IgD-negative memory B cell (primary cell): ENCODE results near the gene HUS1. TPM values are rescaled to one million over a fixed set of nuclear protein-coding genes. Genes with fewer than 3 reads are reported as not detected.
"Not testable (repeated sequence)": the region's sequence is repeated elsewhere in the genome, so short reads cannot be mapped to it uniquely, and the experiment has no call there.

Experiments used
- H3K27ac Mint-ChIP-seq, 3 donors: one replicate each; pipeline ENCODE4 v1.8.0; 2020 to 2022; ENCODE audit warnings: mild to moderate bottlenecking in 3 of 3, mixed read lengths in 3 of 3, moderate library complexity in 1 of 3
- H3K27me3 Mint-ChIP-seq: one replicate; pipeline ENCODE4 v1.8.0; 2021; ENCODE audit warnings: mixed read lengths
- H3K36me3 Mint-ChIP-seq: one replicate; pipeline ENCODE4 v1.8.0; 2020; ENCODE audit warnings: mild to moderate bottlenecking, mixed read lengths
- H3K4me1 Mint-ChIP-seq, 3 donors: one replicate each; pipeline ENCODE4 v1.8.0; 2020 to 2022; ENCODE audit warnings: mixed read lengths in 3 of 3, mild to moderate bottlenecking in 1 of 3
- H3K4me3 Mint-ChIP-seq, 4 donors: one replicate each; pipeline ENCODE4 v1.8.0; 2020 to 2022; ENCODE audit warnings: mild to moderate bottlenecking in 4 of 4, mixed read lengths in 4 of 4, moderate library complexity in 3 of 4
- H3K9me3 Mint-ChIP-seq, 3 donors: one replicate each; pipeline ENCODE4 v1.8.0; 2020 to 2021; ENCODE audit warnings: mixed read lengths in 3 of 3, mild to moderate bottlenecking in 1 of 3
- polyA plus RNA-seq: library from polyadenylated mRNA; unstranded; fragments of 300-500 nt; fragmentation: Illumina TruSeq; gene quantifications from one replicate; pipeline ENCODE4 v1.2.3, GENCODE V29; 2021

HUS1 gene
- polyA plus RNA-seq, 1 donor from 2014 or later = 38.3 TPM

GRCh38 chr7:47991741-47992311 is 12.4 kb upstream of the HUS1 start:
- H3K4me1 Mint-ChIP-seq = peaks cover 8 to 13% (median 12%) of the 10 kb centered on the region in 3 donors
- H3K4me3 Mint-ChIP-seq = peak overlapping the region; percentile 95 to 97 (median 96)
- peak overlapping the region; percentile 71 to 97 (median 73) for H3K27ac Mint-ChIP-seq
- H3K27me3 Mint-ChIP-seq = no peaks in the 10 kb centered on the region
- no peaks in the 10 kb centered on the region for H3K36me3 Mint-ChIP-seq
- peaks cover 0 to 5% (median 2%) of the 10 kb centered on the region in 3 donors for H3K9me3 Mint-ChIP-seq

DNA sequence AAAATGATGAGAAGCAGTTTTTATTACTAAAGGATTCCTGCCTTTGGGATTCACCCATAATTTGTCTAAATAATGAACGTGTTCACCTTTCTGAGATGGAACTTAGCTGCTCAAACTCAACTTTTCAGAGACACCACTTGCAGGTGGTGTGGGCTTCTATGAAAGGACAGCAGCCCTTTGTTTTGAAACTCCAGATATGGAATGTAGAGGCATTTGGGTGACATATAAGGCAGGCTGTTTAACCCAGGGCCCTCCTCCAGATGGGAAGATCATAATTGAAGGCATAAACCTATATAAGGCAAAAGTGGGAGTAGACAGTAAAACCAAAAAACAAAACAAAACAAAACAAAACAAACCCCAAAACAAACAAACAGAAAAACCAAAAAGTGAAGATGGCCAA is 11.9 kb upstream of the HUS1 start:
- Mint-ChIP-seq H3K9me3 (peaks cover 0 to 5% (median 2%) of the 10 kb centered on the region in 3 donors), H3K27ac (peak overlapping the region in 2 of 3 donors; percentile 71 to 97), H3K4me3 (peak overlapping the region; percentile 95 to 97 (median 96)), H3K36me3 (no peaks in the 10 kb centered on the region), H3K4me1 (peaks cover 8 to 13% (median 12%) of the 10 kb centered on the region in 3 donors), H3K27me3 (no peaks in the 10 kb centered on the region)

GRCh38 chr7:47990592-47990991 is 11.2 kb upstream of the HUS1 start:
- peaks cover 0 to 5% (median 2%) of the 10 kb centered on the region in 3 donors for H3K9me3 Mint-ChIP-seq
- peaks cover 8 to 13% (median 12%) of the 10 kb centered on the region in 3 donors for H3K4me1 Mint-ChIP-seq
- H3K4me3 Mint-ChIP-seq = peak overlapping the region in 1 of 4 donors; percentile 59
- no peaks in the 10 kb centered on the region for H3K27me3 Mint-ChIP-seq
- no peaks in the 10 kb centered on the region for H3K36me3 Mint-ChIP-seq
- no peak overlapping the region for H3K27ac Mint-ChIP-seq

GRCh38 chr7:47989607-47990400 is 10.4 kb upstream of the HUS1 start:
- peak overlapping the region in 1 of 4 donors; percentile 59 for H3K4me3 Mint-ChIP-seq
- peaks cover 8 to 13% (median 12%) of the 10 kb centered on the region in 3 donors for H3K4me1 Mint-ChIP-seq
- H3K9me3 Mint-ChIP-seq, H3K27me3 Mint-ChIP-seq, H3K36me3 Mint-ChIP-seq, H3K27ac Mint-ChIP-seq: not testable (repeated sequence)

DNA sequence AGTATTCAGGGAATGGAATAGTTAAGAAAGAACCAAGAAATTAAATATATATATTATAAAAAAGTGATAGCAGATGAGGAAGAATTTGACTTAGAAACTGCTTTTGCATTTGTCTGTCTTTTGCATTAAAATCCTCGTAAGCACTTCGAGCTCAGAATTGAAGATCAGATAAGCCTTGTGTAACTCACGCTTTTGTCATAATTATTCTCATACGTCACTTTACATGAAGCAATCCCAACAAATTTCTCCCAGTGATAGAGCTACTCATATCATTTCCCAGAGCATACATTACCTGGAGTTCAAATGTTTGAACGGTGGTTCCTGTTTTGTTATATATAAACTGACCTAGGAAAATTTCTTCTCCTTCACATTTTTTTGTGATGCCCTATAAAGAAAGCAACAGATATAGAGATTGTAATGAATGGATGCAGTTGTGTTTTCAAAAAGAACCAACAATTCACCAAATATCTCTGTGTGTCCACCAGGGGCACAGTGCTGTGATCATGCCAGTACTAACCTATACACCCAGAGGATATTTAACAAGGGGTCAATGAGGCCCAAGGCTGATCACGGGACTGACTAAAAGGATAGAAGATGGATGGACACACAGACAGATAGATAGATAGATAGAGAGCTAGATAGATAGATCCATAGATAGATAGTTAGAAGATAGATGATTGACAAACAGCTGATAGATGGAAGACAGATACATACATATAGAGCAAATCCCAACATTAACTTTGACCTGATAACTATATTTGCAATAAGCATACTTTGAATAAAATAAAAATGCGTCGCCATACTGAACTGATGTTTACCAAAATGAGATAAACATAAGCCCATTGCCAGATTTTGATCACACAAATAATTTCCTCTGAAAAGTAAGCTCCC is 9.3 kb upstream of the HUS1 start:
- Mint-ChIP-seq H3K9me3 (no peaks in the 10 kb centered on the region), H3K36me3 (no peaks in the 10 kb centered on the region), H3K27ac (no peak overlapping the region), H3K27me3 (no peaks in the 10 kb centered on the region), H3K4me3 (no peak overlapping the region), H3K4me1 (peaks cover 8 to 13% (median 12%) of the 10 kb centered on the region in 3 donors)

DNA sequence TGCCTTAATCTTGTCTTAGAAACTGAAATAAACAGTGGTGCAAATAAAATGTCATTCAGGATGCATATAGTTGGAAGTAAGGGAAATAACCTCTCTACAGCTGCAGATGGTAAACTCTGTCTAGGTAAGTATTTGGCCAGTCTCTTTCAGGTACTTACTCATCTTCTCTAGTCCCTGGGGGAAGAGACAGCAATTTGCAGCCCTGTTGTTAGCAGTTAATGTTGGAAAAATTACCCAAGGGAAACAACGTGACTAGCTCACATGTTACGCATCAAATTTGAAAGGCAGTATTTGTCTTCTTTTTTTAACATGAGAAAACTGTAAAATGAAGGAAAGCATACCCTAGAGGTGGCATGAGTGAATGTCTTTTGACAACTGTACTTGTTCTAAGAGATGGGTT is 3.2 kb upstream of the HUS1 start:
- Mint-ChIP-seq H3K27me3 (no peaks in the 10 kb centered on the region), H3K36me3 (peaks cover 4% of the 10 kb centered on the region), H3K4me1 (peaks cover 6 to 11% (median 11%) of the 10 kb centered on the region in 3 donors), H3K9me3 (peaks cover 0 to 2% (median 0%) of the 10 kb centered on the region in 3 donors), H3K27ac (no peak overlapping the region), H3K4me3 (no peak overlapping the region)

- H3K36me3 Mint-ChIP-seq, H3K27ac Mint-ChIP-seq, H3K4me3 Mint-ChIP-seq, H3K27me3 Mint-ChIP-seq, H3K9me3 Mint-ChIP-seq: not testable (repeated sequence)
- peaks cover 7 to 14% (median 13%) of the 10 kb centered on the region in 3 donors for H3K4me1 Mint-ChIP-seq
These were observed 1.2 kb upstream of the HUS1 start for GRCh38 chr7:47980648-47981047.

- H3K27ac Mint-ChIP-seq = peak overlapping the region; percentile 85 to 100 (median 99)
- peaks cover 7 to 14% (median 13%) of the 10 kb centered on the region in 3 donors for H3K4me1 Mint-ChIP-seq
- peak overlapping the region; percentile 88 to 100 (median 98) for H3K4me3 Mint-ChIP-seq
- peaks cover 4% of the 10 kb centered on the region for H3K36me3 Mint-ChIP-seq
- H3K9me3 Mint-ChIP-seq = peaks cover 0 to 2% (median 0%) of the 10 kb centered on the region in 3 donors
- H3K27me3 Mint-ChIP-seq = no peaks in the 10 kb centered on the region
These were observed 392 bp upstream of the HUS1 start for GRCh38 chr7:47979832-47980181.

GRCh38 chr7:47978790-47979144 is 648 bp downstream of the HUS1 start:
- no peaks in the 10 kb centered on the region for H3K27me3 Mint-ChIP-seq
- H3K27ac Mint-ChIP-seq = peak overlapping the region; percentile 85 to 100 (median 90)
- H3K4me1 Mint-ChIP-seq = peaks cover 12 to 16% (median 16%) of the 10 kb centered on the region in 3 donors
- H3K9me3 Mint-ChIP-seq = peaks cover 0 to 2% (median 0%) of the 10 kb centered on the region in 3 donors
- peak overlapping the region; percentile 88 to 100 (median 98) for H3K4me3 Mint-ChIP-seq
- peaks cover 5% of the 10 kb centered on the region for H3K36me3 Mint-ChIP-seq

GRCh38 chr7:47973739-47974138 is 5.7 kb downstream of the HUS1 start:
- Mint-ChIP-seq H3K27ac (peak overlapping the region in 1 of 3 donors; percentile 64), H3K4me3 (peak overlapping the region in 1 of 4 donors; percentile 43), H3K9me3 (no peaks in the 10 kb centered on the region), H3K4me1 (peaks cover 19 to 28% (median 22%) of the 10 kb centered on the region in 3 donors), H3K27me3 (no peaks in the 10 kb centered on the region), H3K36me3 (peaks cover 8% of the 10 kb centered on the region)

GRCh38 chr7:47970761-47971160 is 8.7 kb downstream of the HUS1 start:
- Mint-ChIP-seq H3K27me3 (no peaks in the 10 kb centered on the region), H3K27ac (no peak overlapping the region), H3K4me3 (no peak overlapping the region), H3K36me3 (peaks cover 7% of the 10 kb centered on the region), H3K9me3 (no peaks in the 10 kb centered on the region), H3K4me1 (peaks cover 10 to 22% (median 15%) of the 10 kb centered on the region in 3 donors)

GRCh38 chr7:47968847-47969774 is 10.3 kb downstream of the HUS1 start:
- Mint-ChIP-seq H3K9me3 (no peaks in the 10 kb centered on the region), H3K27me3 (no peaks in the 10 kb centered on the region), H3K27ac (peak overlapping the region in 1 of 3 donors; percentile 61), H3K4me1 (peaks cover 8 to 18% (median 12%) of the 10 kb centered on the region in 3 donors), H3K36me3 (peaks cover 6% of the 10 kb centered on the region), H3K4me3 (peak overlapping the region in 1 of 4 donors; percentile 28)

GRCh38 chr7:47967708-47968107 is 11.7 kb downstream of the HUS1 start:
- Mint-ChIP-seq H3K9me3 (no peaks in the 10 kb centered on the region), H3K4me1 (peaks cover 8 to 17% (median 13%) of the 10 kb centered on the region in 3 donors), H3K27ac (no peak overlapping the region), H3K4me3 (no peak overlapping the region), H3K36me3 (peaks cover 7% of the 10 kb centered on the region), H3K27me3 (no peaks in the 10 kb centered on the region)

DNA sequence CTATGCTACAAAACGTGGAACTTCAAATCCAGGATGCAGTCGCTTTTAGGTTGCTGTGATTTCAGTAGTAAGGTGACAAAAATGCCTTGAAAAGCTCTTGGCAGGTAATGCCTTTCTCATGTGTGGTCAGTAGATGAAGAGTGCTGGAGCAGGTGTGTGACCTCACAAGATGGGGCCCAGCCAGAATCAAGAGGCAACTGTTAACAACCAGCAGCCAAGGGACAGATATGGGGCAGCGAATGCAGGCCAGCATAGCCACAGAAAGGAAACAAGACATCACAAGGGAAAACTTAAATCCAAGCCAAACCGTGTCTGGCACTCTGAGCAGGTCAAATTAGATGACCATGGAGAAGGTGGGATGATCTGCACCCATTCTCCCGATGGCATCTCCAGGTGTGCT is 12.3 kb downstream of the HUS1 start:
- H3K9me3 Mint-ChIP-seq = no peaks in the 10 kb centered on the region
- no peak overlapping the region for H3K4me3 Mint-ChIP-seq
- H3K27me3 Mint-ChIP-seq = no peaks in the 10 kb centered on the region
- peak overlapping the region in 1 of 3 donors; percentile 54 for H3K27ac Mint-ChIP-seq
- peaks cover 8 to 17% (median 13%) of the 10 kb centered on the region in 3 donors for H3K4me1 Mint-ChIP-seq
- H3K36me3 Mint-ChIP-seq = peaks cover 8% of the 10 kb centered on the region
